Glutamatergic neuron (in vitro differentiated cells): ENCODE results near the gene TANC2. TPM values are rescaled to one million over a fixed set of nuclear protein-coding genes. Genes with fewer than 3 reads are reported as not detected.

ENCODE experiments used
- DNase-seq: peaks from one replicate; pipeline ENCODE4 v3.0.0; 2022
- H3K27ac Mint-ChIP-seq: one replicate; pipeline ENCODE4 v1.8.0; 2020; ENCODE audit warnings: mild to moderate bottlenecking, mixed read lengths, inconsistent platforms; ENCODE audit not compliant: unreplicated experiment
- H3K27me3 Mint-ChIP-seq: one replicate; pipeline ENCODE4 v1.8.0; 2020; ENCODE audit warnings: mild to moderate bottlenecking, moderate library complexity, mixed read lengths, inconsistent platforms; ENCODE audit not compliant: unreplicated experiment
- H3K36me3 Mint-ChIP-seq: one replicate; pipeline ENCODE4 v1.8.0; 2020; ENCODE audit warnings: mild to moderate bottlenecking, mixed read lengths, inconsistent platforms; ENCODE audit not compliant: unreplicated experiment
- H3K4me1 Mint-ChIP-seq: one replicate; pipeline ENCODE4 v1.8.0; 2020; ENCODE audit warnings: mild to moderate bottlenecking, low read depth, mixed read lengths, inconsistent platforms; ENCODE audit not compliant: unreplicated experiment
- H3K4me3 Mint-ChIP-seq: one replicate; pipeline ENCODE4 v1.8.0; 2020; ENCODE audit warnings: mild to moderate bottlenecking, mixed read lengths, inconsistent platforms; ENCODE audit not compliant: unreplicated experiment
- H3K9me3 Mint-ChIP-seq: one replicate; pipeline ENCODE4 v1.8.0; 2020; ENCODE audit warnings: mild to moderate bottlenecking, moderate library complexity, mixed read lengths, inconsistent platforms; ENCODE audit not compliant: unreplicated experiment
- total RNA-seq: library from RNA; stranded (reverse); fragmentation: NEBNext Ultra II Directional; extraction: Animal tissue kit (Norgen Biotek cat#: 25700); gene quantifications from one replicate; pipeline ENCODE4 v1.2.1, GENCODE V29; 2021; ENCODE audit not compliant: unreplicated experiment
- TF ChIP-seq, protein P1 (sequence below): fragments of 200-600 bp; sonication (generic); IDR thresholded peaks from one replicate; pipeline ENCODE4 v1.5.0; 2021; ENCODE audit not compliant: partially characterized antibody, unreplicated experiment

TANC2 gene
- total RNA-seq, 1 donor from 2014 or later, result 136 TPM

DNA sequence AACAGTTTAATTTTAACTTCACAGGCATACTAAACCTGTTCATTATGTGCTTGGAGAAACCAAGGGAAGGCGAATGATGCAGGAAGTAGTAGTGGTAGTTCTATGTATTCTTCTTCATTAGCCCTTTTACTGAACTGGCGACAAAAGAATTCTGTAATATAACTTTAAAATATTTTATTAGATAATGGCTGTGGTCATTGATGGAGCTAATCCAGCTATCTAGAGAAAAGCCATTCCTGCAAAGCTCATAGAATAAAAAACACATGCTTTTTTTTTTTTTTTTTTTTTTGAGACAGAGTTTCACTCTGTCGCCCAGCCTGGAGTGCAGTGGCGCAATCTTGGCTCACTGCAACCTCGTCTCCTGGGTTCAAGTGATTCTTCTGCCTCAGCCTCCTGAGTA, 23.5 kb downstream of the TANC2 start:
- Mint-ChIP-seq H3K9me3 (peaks cover 3% of the 10 kb centered on the region), H3K4me1 (no peaks in the 10 kb centered on the region), H3K27ac (no peak overlapping the region), H3K27me3 (no peaks in the 10 kb centered on the region), H3K4me3 (no peak overlapping the region), H3K36me3 (peaks cover 13% of the 10 kb centered on the region)
- DNase-seq, result no peak
- TF ChIP-seq, protein P1, sequence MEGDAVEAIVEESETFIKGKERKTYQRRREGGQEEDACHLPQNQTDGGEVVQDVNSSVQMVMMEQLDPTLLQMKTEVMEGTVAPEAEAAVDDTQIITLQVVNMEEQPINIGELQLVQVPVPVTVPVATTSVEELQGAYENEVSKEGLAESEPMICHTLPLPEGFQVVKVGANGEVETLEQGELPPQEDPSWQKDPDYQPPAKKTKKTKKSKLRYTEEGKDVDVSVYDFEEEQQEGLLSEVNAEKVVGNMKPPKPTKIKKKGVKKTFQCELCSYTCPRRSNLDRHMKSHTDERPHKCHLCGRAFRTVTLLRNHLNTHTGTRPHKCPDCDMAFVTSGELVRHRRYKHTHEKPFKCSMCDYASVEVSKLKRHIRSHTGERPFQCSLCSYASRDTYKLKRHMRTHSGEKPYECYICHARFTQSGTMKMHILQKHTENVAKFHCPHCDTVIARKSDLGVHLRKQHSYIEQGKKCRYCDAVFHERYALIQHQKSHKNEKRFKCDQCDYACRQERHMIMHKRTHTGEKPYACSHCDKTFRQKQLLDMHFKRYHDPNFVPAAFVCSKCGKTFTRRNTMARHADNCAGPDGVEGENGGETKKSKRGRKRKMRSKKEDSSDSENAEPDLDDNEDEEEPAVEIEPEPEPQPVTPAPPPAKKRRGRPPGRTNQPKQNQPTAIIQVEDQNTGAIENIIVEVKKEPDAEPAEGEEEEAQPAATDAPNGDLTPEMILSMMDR, result no peak

DNA sequence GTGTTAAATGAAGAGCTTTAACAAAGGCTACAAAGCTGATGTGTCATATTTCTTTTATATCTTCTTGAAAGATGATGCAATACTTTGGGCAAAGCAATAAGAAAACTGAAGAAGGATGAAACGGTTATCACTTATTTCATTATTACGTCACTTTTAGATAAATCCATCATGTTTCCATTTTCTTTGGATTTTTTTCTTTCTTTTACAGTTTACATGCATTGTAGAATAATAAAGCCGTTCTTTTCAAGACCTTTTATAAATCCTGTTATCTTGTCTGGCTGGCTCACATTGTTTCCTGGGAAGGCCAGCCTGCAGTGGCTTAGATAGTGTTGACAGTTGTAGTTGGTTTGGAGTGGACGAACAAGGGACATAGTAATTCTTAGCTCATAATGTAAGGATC, 28.9 kb downstream of the TANC2 start:
- no peak overlapping the region for H3K27ac Mint-ChIP-seq

DNA sequence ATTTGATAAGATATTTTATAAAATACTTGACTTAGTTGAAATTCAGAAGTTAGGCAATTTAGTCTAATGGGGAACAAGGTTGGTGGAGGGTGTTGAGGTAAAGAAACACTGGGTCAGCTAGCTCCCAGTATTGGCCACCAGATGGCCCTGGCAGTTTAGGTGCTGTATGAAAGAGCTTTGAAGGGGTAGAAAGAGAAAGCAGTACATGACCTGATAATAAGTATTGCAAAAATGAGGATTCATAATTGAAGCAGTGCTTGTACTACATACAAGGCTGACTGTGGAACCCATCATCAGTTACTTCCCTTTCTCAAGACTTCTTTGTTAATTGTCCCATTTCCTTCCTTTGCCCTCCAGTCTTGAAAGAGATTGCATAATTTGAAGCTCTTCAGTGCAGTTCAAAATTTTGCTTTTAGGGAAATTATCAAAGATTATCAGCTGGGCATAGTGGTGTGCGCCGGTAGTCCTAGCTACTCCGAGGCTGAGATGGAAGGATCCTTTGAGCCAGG, 29.4 kb downstream of the TANC2 start:
- no peaks in the 10 kb centered on the region for H3K27me3 Mint-ChIP-seq
- TF ChIP-seq, protein P1, result peak; percentile 51
- H3K36me3 Mint-ChIP-seq, result no peaks in the 10 kb centered on the region
- H3K4me1 Mint-ChIP-seq, result peaks cover 20% of the 10 kb centered on the region
- H3K4me3 Mint-ChIP-seq, result no peak overlapping the region
- H3K27ac Mint-ChIP-seq, result no peak overlapping the region
- DNase-seq, result peak; percentile 45
- no peaks in the 10 kb centered on the region for H3K9me3 Mint-ChIP-seq

More for the DNA sequence above, 28.9 kb downstream of the TANC2 start:
- Mint-ChIP-seq H3K36me3 (no peaks in the 10 kb centered on the region), H3K4me3 (no peak overlapping the region), H3K4me1 (peaks cover 20% of the 10 kb centered on the region), H3K9me3 (no peaks in the 10 kb centered on the region), H3K27me3 (no peaks in the 10 kb centered on the region)
- no peak for DNase-seq
- TF ChIP-seq, protein P1, result no peak

DNA sequence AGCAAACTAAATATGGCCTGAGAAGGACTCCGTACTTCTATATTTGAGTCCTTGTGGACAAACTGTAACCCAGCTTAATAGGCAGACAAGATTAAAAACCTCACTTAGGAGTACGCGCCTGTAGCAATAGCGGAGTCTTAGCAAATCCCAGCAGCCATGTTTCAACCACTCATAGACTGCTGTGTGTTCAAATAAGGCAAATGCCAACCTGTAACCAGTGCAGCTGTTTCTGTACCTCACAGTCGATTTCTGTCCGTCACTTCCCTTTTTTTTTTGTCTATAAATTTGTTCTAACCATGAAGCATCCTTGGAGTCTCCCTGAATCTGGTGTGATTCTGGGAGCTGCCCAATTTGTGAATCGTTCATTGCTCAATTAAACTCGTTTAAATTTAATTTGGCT, 30.2 kb downstream of the TANC2 start:
- TF ChIP-seq, protein P1, result no peak
- no peak for DNase-seq
- Mint-ChIP-seq H3K36me3 (no peaks in the 10 kb centered on the region), H3K9me3 (no peaks in the 10 kb centered on the region), H3K4me1 (peaks cover 20% of the 10 kb centered on the region), H3K4me3 (no peak overlapping the region), H3K27ac (no peak overlapping the region), H3K27me3 (no peaks in the 10 kb centered on the region)

DNA sequence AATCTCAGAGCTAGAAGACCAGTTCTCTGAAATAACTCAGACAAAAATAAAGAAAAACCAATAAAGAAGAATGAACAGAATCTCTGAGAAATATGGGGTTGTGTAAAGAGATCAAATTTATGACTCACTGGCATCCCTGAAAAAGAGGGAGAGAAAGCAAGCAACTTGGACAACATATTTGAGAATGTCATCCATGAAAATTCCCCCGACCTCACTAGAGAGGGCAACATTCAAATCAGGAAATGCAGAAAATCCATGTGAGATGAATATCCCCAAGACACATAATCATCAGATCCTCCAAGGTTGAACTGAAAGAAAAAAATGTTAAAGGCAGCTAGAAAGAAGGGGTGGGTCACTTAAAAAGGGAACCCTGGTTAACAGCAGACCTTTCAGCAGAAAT, 32.1 kb downstream of the TANC2 start:
- DNase-seq, result no peak
- Mint-ChIP-seq H3K9me3 (no peaks in the 10 kb centered on the region), H3K36me3 (no peaks in the 10 kb centered on the region), H3K27me3 (no peaks in the 10 kb centered on the region), H3K4me3 (peak overlapping the region; percentile 63), H3K4me1 (peaks cover 20% of the 10 kb centered on the region), H3K27ac (peak overlapping the region; percentile 48)
- TF ChIP-seq, protein P1, result no peak
